Memory B cell (primary cell): ENCODE data around the gene PIBF1.

Source experiments
- ATAC-seq: fragments of 150-1000 bp; cut with Tn5 transposase; 2 replicates; pipeline ENCODE4 v1.10.0; 2021; ENCODE audit warnings: low read depth, mild to moderate bottlenecking, moderate library complexity
- DNase-seq, 2 donors: peaks; one replicate each; pipeline ENCODE4 v3.0.0; 2022; ENCODE audit warnings: low spot score in 2 of 2
- H3K27ac Mint-ChIP-seq: one replicate; pipeline ENCODE4 v1.8.0; 2022; ENCODE audit warnings: mild to moderate bottlenecking, moderate library complexity, mixed read lengths
- H3K27me3 Mint-ChIP-seq: one replicate; pipeline ENCODE4 v1.8.0; 2022; ENCODE audit warnings: mixed read lengths
- H3K36me3 Mint-ChIP-seq: one replicate; pipeline ENCODE4 v1.8.0; 2022; ENCODE audit warnings: mild to moderate bottlenecking, mixed read lengths
- H3K4me1 Mint-ChIP-seq: one replicate; pipeline ENCODE4 v1.8.0; 2022; ENCODE audit warnings: mixed read lengths
- H3K4me3 Mint-ChIP-seq: one replicate; pipeline ENCODE4 v1.8.0; 2022; ENCODE audit warnings: mild to moderate bottlenecking, moderate library complexity, mixed read lengths
- H3K9me3 Mint-ChIP-seq: one replicate; pipeline ENCODE4 v1.8.0; 2022; ENCODE audit warnings: mixed read lengths

Gene PIBF1

DNA sequence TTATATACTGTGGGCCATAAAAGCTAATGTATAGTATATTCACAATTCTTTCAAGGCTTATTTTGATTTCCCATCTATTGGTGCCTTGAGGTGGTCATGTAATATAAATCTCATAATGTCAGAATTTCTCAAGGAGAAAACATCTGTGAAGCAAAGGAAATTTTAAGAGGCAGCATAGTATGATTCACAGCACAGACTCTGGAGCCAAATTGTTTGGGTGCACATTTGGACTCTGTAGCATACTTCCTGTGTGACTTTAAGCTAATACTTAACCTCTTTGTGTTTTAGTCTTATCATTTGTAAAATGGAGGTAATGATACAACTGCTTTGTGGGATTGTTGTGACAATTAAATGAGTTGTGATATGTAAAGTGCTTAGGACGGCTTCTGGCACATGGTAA, 67.6 kb downstream of the PIBF1 start:
- DNase-seq (no peak), ATAC-seq (no peak)
- no peak overlapping the region for H3K27ac Mint-ChIP-seq
- H3K4me1 Mint-ChIP-seq = no peaks in the 10 kb centered on the region
- H3K9me3 Mint-ChIP-seq = peaks cover 3% of the 10 kb centered on the region
- no peak overlapping the region for H3K4me3 Mint-ChIP-seq
- no peaks in the 10 kb centered on the region for H3K27me3 Mint-ChIP-seq
- peaks cover 43% of the 10 kb centered on the region for H3K36me3 Mint-ChIP-seq

- Mint-ChIP-seq H3K4me1 (no peaks in the 10 kb centered on the region), H3K36me3 (peaks cover 29% of the 10 kb centered on the region), H3K4me3 (no peak overlapping the region), H3K27ac (no peak overlapping the region), H3K27me3 (no peaks in the 10 kb centered on the region), H3K9me3 (no peaks in the 10 kb centered on the region)
- ATAC-seq (no peak), DNase-seq (no peak)
Observed at GRCh38 chr13:72850959-72851677, 69.2 kb downstream of the PIBF1 start.

DNA sequence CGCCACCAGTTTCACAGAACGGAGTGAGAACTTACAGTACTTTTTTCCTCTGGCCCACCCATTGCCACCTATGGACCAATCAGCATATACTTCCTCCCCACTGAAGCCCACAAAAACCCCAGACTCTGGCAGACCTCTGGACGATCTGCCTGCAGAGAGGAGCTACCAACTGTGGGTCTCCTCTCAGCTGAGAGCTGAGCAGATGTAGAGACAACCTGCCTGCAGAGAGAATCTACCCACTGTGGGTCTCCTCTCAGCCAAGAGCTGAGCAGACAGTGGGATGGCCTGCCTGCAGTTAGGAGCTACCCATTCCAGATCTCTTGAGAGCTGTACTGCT, 69.7 kb downstream of the PIBF1 start:
- H3K9me3 Mint-ChIP-seq = no peaks in the 10 kb centered on the region
- no peaks in the 10 kb centered on the region for H3K27me3 Mint-ChIP-seq
- H3K36me3 Mint-ChIP-seq = peaks cover 28% of the 10 kb centered on the region
- no peak overlapping the region for H3K4me3 Mint-ChIP-seq
- no peaks in the 10 kb centered on the region for H3K4me1 Mint-ChIP-seq
- DNase-seq (no peak), ATAC-seq (no peak)
- H3K27ac Mint-ChIP-seq = no peak overlapping the region

GRCh38 chr13:72852207-72852606, 70.3 kb downstream of the PIBF1 start:
- Mint-ChIP-seq H3K4me3 (no peak overlapping the region), H3K36me3 (peaks cover 27% of the 10 kb centered on the region), H3K9me3 (no peaks in the 10 kb centered on the region), H3K27me3 (no peaks in the 10 kb centered on the region), H3K27ac (no peak overlapping the region), H3K4me1 (no peaks in the 10 kb centered on the region)
- no peak for ATAC-seq
- DNase-seq = no peak

GRCh38 chr13:72853000-72853399, 71.1 kb downstream of the PIBF1 start:
- peaks cover 26% of the 10 kb centered on the region for H3K36me3 Mint-ChIP-seq
- no peaks in the 10 kb centered on the region for H3K27me3 Mint-ChIP-seq
- H3K9me3 Mint-ChIP-seq = no peaks in the 10 kb centered on the region
- ATAC-seq (no peak), DNase-seq (no peak)
- no peak overlapping the region for H3K27ac Mint-ChIP-seq
- no peak overlapping the region for H3K4me3 Mint-ChIP-seq
- no peaks in the 10 kb centered on the region for H3K4me1 Mint-ChIP-seq

GRCh38 chr13:72864142-72865011, 82.4 kb downstream of the PIBF1 start:
- ATAC-seq (no peak), DNase-seq (no peak)
- H3K36me3 Mint-ChIP-seq = peaks cover 25% of the 10 kb centered on the region
- no peaks in the 10 kb centered on the region for H3K27me3 Mint-ChIP-seq
- H3K27ac Mint-ChIP-seq = peak overlapping the region; percentile 19
- no peak overlapping the region for H3K4me3 Mint-ChIP-seq
- peaks cover 5% of the 10 kb centered on the region for H3K4me1 Mint-ChIP-seq
- H3K9me3 Mint-ChIP-seq = no peaks in the 10 kb centered on the region

- Mint-ChIP-seq H3K9me3 (no peaks in the 10 kb centered on the region), H3K4me1 (peaks cover 5% of the 10 kb centered on the region), H3K36me3 (peaks cover 31% of the 10 kb centered on the region), H3K27me3 (no peaks in the 10 kb centered on the region), H3K4me3 (no peak overlapping the region), H3K27ac (no peak overlapping the region)
- DNase-seq (no peak), ATAC-seq (no peak)
Observed at GRCh38 chr13:72868229-72868628, 86.3 kb downstream of the PIBF1 start.

GRCh38 chr13:72875233-72875632, 93.3 kb downstream of the PIBF1 start:
- Mint-ChIP-seq H3K27me3 (no peaks in the 10 kb centered on the region), H3K4me1 (peaks cover 7% of the 10 kb centered on the region), H3K27ac (no peak overlapping the region), H3K36me3 (peaks cover 53% of the 10 kb centered on the region), H3K4me3 (no peak overlapping the region), H3K9me3 (no peaks in the 10 kb centered on the region)
- ATAC-seq (no peak), DNase-seq (no peak)

GRCh38 chr13:72884101-72884500, 102.2 kb downstream of the PIBF1 start:
- no peaks in the 10 kb centered on the region for H3K27me3 Mint-ChIP-seq
- ATAC-seq (no peak), DNase-seq (no peak)
- peaks cover 30% of the 10 kb centered on the region for H3K36me3 Mint-ChIP-seq
- H3K4me1 Mint-ChIP-seq = no peaks in the 10 kb centered on the region
- no peaks in the 10 kb centered on the region for H3K9me3 Mint-ChIP-seq
- no peak overlapping the region for H3K27ac Mint-ChIP-seq
- H3K4me3 Mint-ChIP-seq = no peak overlapping the region

GRCh38 chr13:72886272-72887067, 104.5 kb downstream of the PIBF1 start:
- no peak for DNase-seq
- Mint-ChIP-seq H3K4me3 (no peak overlapping the region), H3K36me3 (peaks cover 23% of the 10 kb centered on the region), H3K27ac (no peak overlapping the region), H3K27me3 (no peaks in the 10 kb centered on the region), H3K4me1 (no peaks in the 10 kb centered on the region), H3K9me3 (no peaks in the 10 kb centered on the region)
- ATAC-seq = no peak

DNA sequence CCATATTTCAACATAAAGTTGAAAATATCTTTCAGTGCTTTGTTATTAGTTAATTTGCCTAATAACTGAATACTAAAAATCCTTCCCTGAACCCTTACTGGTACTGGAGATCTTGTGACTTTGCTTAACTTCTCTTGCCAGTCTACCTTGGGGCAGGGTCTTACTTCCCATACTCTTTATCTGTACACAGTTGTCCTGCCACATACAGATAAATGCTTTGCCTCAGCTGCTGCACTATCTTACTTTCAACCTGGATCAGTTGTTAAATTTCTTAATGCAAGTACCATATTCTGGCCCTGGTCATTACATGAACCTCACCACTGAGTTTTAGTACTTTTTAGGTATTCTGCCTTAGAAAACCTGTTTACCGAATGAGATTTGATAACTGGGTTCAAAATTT, 107.6 kb downstream of the PIBF1 start:
- ATAC-seq (no peak), DNase-seq (no peak)
- Mint-ChIP-seq H3K27me3 (no peaks in the 10 kb centered on the region), H3K4me1 (no peaks in the 10 kb centered on the region), H3K36me3 (peaks cover 16% of the 10 kb centered on the region), H3K9me3 (no peaks in the 10 kb centered on the region), H3K4me3 (no peak overlapping the region), H3K27ac (no peak overlapping the region)

DNA sequence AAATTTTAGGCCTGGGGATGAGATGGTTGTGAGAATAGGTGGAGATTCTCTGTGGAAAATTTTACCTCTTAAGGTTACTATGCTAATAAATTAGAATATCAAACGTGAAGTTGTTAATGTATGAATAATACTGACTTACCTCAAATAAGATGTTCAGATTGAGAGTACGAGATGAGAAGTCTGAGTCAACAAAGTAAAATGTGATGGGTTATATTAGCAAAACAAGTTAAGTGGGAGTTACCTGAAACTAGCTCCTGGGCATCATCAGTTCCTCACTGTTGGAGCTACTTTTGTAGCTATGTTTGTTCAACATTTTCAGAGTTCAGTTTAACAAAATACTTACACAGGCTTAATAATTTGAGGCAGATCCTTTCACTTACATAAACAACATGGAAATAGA, 108.6 kb downstream of the PIBF1 start:
- no peaks in the 10 kb centered on the region for H3K9me3 Mint-ChIP-seq
- no peak overlapping the region for H3K4me3 Mint-ChIP-seq
- H3K36me3 Mint-ChIP-seq = peaks cover 13% of the 10 kb centered on the region
- H3K4me1 Mint-ChIP-seq = no peaks in the 10 kb centered on the region
- no peak for DNase-seq
- no peak for ATAC-seq
- no peaks in the 10 kb centered on the region for H3K27me3 Mint-ChIP-seq
- H3K27ac Mint-ChIP-seq = no peak overlapping the region

GRCh38 chr13:72891423-72891822, 109.5 kb downstream of the PIBF1 start:
- Mint-ChIP-seq H3K36me3 (peaks cover 19% of the 10 kb centered on the region), H3K4me3 (no peak overlapping the region), H3K27ac (no peak overlapping the region), H3K4me1 (no peaks in the 10 kb centered on the region), H3K27me3 (no peaks in the 10 kb centered on the region), H3K9me3 (no peaks in the 10 kb centered on the region)
- DNase-seq (no peak), ATAC-seq (no peak)

- H3K4me1 Mint-ChIP-seq = peaks cover under 1% of the 10 kb centered on the region
- H3K4me3 Mint-ChIP-seq = no peak overlapping the region
- peaks cover 22% of the 10 kb centered on the region for H3K36me3 Mint-ChIP-seq
- H3K27me3 Mint-ChIP-seq = no peaks in the 10 kb centered on the region
- no peak for ATAC-seq
- H3K9me3 Mint-ChIP-seq = peaks cover 2% of the 10 kb centered on the region
- DNase-seq = no peak
- H3K27ac Mint-ChIP-seq = no peak overlapping the region
Observed at GRCh38 chr13:72896869-72897268, 114.9 kb downstream of the PIBF1 start.
